ENCODE data around the gene TYSND1.
"Not testable (repeated sequence)": the region's sequence is repeated elsewhere in the genome, so short reads cannot be mapped to it uniquely, and the experiment has no call there.

TYSND1 gene

DNA sequence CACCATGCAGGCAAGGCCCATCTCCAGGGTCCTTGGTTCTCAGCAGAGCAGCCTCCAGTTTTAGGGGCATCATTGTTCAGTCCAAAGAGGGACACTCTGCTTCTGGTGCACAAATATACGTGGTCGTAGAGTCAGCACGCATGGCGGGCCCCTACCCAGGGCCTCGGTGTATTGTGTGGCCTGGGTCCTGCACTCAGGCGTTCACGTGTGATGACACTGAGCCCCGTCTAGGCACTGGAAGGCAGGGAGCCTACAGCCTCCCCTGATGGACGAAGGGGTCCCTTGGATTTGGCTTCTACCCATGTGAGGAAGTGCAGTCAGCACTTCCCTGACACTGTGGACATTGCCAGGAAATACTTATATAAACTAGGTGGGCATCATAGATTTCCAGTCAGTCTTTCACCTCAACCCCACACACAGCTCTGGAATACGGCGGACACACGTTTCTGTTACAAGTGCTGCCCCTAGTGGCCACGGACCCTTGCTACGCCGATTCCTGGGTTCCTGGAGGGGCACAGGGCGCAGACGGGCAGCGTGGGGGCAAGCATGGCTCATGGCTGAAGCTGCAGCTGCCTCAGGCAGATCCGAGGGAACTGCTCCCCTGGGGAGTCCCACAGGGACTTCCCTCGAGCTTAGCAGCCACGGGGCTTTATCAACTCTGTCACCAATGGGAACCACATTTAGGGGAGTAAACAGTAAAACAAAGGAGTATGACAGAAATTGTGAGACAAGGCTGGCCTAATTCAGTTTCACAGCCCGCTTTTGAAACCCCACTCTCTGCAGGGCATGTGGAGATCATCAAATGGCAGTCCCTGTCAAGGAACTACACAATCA, 39.3 kb downstream of the TYSND1 start:
- DNase-seq, result no peak

DNA sequence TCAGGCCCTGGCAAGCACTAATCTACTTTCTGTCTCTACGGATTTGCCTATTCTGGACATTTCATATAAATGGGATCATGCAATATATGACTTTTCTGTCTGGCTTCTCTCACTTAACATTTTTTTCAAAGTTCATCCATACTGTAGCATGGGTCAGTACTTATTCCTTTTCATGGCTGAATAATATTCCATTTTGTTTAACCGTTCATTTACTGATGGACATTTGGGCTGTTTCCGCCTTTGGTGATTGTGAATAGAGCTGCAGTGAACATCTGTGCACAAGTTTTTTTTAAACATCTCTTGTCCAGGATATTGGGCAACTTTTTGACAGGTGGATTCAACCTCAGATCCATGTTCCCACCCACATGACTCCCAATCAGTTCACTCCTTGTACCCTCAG, 44.8 kb downstream of the TYSND1 start:
- DNase-seq, result no peak

DNA sequence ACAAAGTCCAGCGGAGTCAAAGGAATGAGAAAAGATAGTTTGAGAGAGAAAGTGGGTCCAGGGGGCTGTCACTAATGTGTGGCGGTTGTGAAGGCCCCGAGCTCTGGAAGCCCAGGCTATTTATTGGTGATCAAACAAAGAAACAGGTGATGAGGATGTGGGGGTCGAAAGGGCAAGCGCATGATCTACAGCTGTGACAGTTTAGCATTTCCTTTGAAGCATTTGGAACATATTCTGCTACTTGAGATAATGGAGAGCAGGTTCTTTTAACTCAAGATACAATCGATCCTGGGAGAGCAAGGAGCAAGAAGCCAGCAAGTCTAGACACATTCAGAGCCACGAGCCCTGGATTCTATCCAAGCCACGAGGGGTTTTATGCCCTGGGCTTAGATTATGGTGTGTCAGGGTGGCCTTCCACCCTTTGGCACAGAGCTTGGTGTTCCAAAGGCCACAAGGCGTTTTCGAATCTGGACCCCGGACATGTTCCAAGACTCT, 45.4 kb downstream of the TYSND1 start:
- not testable (repeated sequence) for DNase-seq

DNA sequence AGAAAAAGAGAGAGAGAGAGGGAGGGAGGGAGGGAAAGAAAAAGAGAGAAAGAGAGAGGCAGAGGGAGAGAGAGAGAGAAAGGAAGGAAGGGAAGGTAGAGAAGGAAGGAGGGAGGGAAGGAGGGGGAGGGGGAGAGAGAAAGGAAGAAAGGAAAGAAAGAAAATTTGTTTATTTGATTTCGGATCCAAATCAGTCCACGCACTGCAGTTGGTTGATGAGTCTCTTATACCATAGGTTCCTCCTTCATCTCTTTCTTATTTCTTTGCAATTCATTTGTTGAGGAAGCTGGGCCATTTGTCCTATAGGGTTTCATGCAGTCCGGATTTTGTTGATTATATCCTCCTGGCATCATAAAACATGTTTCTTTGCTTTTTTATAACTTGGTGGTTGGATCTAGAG, 48.2 kb downstream of the TYSND1 start:
- DNase-seq, result no peak

DNA sequence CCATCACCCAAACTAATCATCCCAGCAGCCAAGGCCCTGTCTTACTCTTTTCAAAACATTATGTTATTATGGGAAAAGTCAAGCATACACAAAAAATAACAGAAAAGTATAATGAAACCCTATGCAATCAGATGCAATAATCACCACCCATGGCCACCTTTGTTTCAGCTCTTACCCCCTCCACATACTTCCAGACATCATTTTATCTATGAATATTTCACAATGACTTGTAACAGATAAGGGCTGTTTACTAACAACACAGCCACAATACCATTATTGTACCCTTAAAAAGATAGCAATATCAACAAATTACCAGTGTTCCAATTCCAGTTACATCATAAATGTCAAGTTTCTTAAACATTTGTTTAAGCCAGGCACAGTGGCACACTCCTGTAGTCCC, 49.0 kb downstream of the TYSND1 start:
- DNase-seq, result no peak

DNA sequence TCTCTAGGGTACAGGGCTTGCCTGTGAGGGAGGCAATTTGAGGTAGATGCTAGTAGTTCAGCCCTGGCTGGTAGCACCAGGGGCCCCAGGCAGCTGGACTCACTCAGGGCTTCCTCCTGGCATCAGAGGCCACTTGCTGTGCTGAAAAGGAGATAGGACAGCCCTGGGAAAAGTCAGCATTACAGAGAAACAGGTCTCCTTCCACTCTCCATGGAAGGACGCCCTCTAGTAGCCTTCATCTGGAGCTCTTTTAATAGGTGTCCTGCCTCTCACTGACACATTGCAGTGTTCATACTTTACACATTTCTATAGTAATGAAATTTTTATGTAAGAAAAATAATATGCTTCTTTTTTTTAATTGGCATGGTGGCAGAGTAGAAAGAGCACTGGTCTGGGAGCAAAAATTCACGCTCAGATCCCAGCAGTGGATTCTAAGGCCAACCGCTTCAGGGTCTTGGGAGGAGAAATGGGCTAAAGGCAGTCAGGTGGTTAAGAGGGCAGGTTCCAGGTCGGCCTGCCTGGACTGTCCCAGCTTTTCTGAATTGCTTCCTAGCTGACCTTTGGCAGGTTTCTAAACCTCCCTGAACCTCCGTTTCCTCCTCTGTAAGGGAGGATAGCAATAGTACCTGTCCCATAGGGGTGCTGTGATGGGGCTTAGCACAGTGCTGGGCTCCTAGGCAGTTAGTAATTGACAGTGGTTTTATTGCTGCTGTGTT, 49.6 kb downstream of the TYSND1 start:
- DNase-seq, result no peak

DNA sequence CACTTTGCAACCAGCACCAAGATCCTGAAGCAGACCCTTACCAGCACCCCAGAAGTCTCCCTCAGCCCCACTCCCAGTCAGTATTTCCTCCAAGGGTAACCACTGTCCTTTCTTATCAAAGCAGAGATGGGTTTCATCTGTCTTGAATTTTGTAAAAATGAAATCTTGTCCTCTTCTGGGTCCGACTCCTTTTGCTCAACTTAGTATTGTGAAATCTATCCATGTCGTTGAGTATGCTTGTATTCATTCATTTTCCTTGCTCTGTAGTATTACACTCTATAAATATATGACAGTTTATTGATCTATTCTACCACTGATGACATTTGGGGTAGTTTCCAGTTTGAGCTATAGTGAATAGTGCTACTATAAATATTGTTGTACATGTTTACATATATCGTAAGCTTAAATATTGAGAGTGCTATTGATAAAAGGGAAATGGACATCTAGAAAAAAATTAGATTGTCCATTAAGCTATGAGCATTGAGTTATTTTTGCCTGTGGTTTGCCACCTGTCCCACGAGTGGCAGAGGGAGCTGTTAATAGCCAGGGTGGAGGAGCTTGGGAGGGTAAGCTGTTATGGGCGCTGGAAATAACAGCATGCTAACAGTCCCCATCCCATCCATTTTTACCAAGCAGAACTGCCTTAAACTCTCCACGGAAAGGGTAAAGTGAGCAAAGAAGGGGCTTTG, 50.3 kb downstream of the TYSND1 start:
- no peak for DNase-seq

DNA sequence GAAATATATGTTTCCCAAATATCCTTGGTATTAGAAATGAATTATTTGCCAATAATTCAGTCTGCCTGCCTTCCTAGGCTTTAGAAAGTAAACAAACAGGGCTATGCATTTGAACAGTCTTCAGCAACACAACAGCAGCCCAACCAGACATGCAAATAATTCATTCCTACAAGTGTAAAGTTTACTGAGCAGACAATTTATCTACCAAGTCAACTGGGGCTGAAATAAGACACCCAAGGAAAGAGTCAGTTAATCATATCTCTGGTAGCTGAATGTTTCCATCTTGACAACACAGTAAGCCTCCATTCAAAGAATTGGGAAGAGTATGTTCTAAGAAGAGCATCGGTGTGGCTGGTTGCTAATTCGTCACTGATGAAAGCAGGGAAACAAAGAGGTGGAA, 52.2 kb downstream of the TYSND1 start:
- no peak for DNase-seq

DNA sequence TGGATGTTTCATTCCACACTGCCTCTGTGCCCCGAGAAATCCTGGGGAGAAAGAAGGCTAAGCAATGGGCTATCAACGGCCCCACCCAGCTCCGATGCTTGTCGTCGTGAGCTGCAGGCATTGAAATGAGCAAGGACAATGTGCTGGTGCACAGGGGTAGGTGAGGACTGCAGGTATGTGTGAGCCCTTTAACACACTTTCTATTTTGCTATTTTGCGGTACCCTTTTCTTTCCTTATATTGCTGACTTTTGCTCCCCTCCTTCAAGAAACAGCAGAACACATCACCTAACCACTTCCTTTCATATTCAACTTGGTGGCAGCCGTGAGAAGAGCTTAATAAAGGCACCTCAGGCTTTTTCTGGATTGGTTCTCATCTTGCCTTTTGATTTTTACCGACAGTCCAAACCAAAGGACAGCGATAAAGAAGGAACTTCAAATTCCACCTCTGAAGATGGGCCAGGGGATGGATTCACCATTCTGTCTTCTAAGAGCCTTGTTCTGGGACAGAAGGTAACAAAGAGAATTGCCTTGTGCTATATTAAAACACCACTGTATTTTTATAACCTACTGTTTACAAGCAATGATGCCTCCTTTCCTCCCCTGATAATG, 53.1 kb downstream of the TYSND1 start:
- DNase-seq, result no peak

DNA sequence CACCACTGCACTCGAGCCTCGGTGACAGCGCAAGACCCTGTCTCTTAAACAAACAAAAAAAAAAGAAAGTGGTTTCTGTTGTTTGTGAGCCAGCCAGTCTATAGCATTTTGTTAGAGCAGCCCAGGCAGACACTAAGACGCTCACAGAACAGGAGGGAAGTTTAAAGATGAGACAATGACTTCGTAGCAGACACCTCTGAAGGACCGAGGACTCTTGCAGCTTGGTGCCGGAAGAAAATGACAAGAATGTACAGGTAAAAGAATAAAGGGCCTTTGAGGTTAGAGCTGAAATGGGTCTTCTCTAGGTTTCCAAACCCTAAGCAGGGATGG, 54.1 kb downstream of the TYSND1 start:
- no peak for DNase-seq

DNA sequence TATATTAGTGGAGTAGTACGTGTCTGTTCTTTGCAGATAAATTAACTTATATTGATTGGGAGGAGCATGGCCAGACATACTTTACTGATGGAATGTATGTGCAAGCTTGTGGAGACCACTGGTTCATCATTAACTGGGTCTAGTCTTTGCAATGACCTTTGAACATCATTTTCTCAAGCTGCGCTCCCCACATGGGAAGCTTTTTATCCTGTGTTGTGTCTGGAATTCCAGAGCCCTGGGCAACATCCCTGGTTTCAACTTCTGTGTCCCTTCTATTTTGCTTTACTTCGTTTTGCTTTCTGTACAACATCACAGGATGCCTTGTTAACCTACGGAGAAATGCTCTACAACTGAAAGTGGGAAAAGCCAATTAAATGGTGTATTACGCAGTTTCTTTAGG, 55.5 kb downstream of the TYSND1 start:
- no peak for DNase-seq

DNA sequence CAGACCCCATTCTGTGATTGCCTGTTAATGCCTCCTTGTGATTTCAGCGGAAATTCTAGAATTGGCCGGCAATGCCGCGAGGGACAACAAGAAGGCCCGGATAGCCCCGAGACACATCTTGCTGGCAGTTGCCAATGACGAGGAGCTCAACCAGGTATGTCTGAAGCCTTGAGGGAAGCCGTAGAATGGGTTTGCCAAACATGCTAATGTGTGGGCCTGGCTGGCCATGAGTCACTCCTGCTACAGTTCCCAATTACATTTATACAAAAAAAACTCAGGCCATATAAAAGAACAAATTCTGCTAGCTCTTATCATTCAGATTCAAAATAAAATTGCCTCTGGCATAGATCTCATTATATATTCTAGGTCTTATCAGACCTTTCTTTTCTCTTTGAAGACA, 56.5 kb downstream of the TYSND1 start:
- no peak for DNase-seq

DNA sequence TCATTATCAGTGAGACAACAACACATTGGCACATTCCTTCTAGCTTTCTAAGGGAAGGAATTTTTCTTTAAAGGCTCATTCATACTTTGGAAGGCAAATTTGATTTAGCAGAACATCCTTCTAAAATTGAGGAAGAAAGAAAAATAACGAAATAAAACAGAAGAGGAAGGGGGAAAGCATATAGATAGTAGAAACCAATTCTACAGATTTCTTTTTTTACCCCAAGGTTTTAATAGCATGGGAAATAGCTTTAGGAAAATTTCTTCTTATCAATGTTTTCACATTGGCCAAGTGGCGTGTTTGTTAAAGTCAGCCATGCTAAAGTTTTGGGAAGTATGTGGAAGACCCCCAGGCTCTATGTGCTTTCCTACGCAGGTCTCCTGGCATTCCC, 58.2 kb downstream of the TYSND1 start:
- DNase-seq, result no peak
